Left hindlimb (tissue), 1 donor: ENCODE data around the gene NAA40.

Experiments used
- DNase-seq: peaks from one replicate; pipeline ENCODE4 v3.0.0-alpha.2; 2018

NAA40 gene

GRCh38 chr11:63913866-63914830 lies 24.7 kb upstream of the NAA40 start:
- DNase-seq, result no peak

GRCh38 chr11:63914896-63915691 lies 23.7 kb upstream of the NAA40 start:
- no peak for DNase-seq

- peak; percentile 67 for DNase-seq
Observed at GRCh38 chr11:63915961-63916836, 22.6 kb upstream of the NAA40 start.

GRCh38 chr11:63916837-63917691 lies 21.7 kb upstream of the NAA40 start, which contains the start of gene RCOR2:
RCOR2 (minus strand) TSS chr11:63917164; CDS start chr11:63916456, 708 bp downstream.
- peak; percentile 93 for DNase-seq

- DNase-seq, result peak; percentile 93
Observed at GRCh38 chr11:63917692-63918506, 20.9 kb upstream of the NAA40 start.

- peak; percentile 83 for DNase-seq
Observed at GRCh38 chr11:63918507-63919191, 20.2 kb upstream of the NAA40 start.

GRCh38 chr11:63919267-63920125 lies 19.3 kb upstream of the NAA40 start:
- DNase-seq, result peak; percentile 85

GRCh38 chr11:63920126-63920938 lies 18.5 kb upstream of the NAA40 start:
- DNase-seq, result peak; percentile 89

GRCh38 chr11:63920939-63921417 lies 17.8 kb upstream of the NAA40 start:
- peak; percentile 68 for DNase-seq

- no peak for DNase-seq
Observed at GRCh38 chr11:63922673-63923192, 16.1 kb upstream of the NAA40 start.

GRCh38 chr11:63923319-63923718 lies 15.5 kb upstream of the NAA40 start:
- no peak for DNase-seq

- no peak for DNase-seq
Observed at GRCh38 chr11:63929616-63930015, 9.2 kb upstream of the NAA40 start.

GRCh38 chr11:63931045-63931444 lies 7.8 kb upstream of the NAA40 start:
- DNase-seq, result peak; percentile 64

- no peak for DNase-seq
Observed at GRCh38 chr11:63931876-63932275, 6.9 kb upstream of the NAA40 start.

- no peak for DNase-seq
Observed at GRCh38 chr11:63933459-63933858, 5.3 kb upstream of the NAA40 start.

GRCh38 chr11:63937713-63938478 lies 906 bp upstream of the NAA40 start:
- no peak for DNase-seq

- DNase-seq, result no peak
Observed at GRCh38 chr11:63939397-63939891, 642 bp downstream of the NAA40 start.
